Neural cell (in vitro differentiated cells): Measurements from ENCODE around the gene SDHAF2. TPM values are rescaled to one million over a fixed set of nuclear protein-coding genes. Genes with fewer than 3 reads are reported as not detected.

Experiments used
- H2AFZ ChIP-seq: fragments of 200-600, 300-800 bp; sonication (generic), shearing (Covaris generic); 2 replicates; pipeline ENCODE4 v1.6.0; 2014; ENCODE audit warnings: low read depth, mild to moderate bottlenecking, antibody characterized with exemption, low read length, moderate library complexity
- H3F3A ChIP-seq: fragments of 200-600 bp; shearing (Covaris generic); 2 replicates; pipeline ENCODE4 v1.6.1; 2016; ENCODE audit warnings: mild to moderate bottlenecking, moderate library complexity, mixed read lengths, antibody characterized with exemption, low read length; ENCODE audit not compliant: insufficient read depth, poor library complexity, severe bottlenecking
- H3K27ac ChIP-seq: fragments of 200-600, 300-800 bp; sonication (generic), shearing (Covaris generic); 2 replicates; pipeline ENCODE4 v1.5.1; 2014; ENCODE audit warnings: mild to moderate bottlenecking, low read length, moderate library complexity
- H3K27me3 ChIP-seq: fragments of 300-800, 200-600 bp; sonication (generic), shearing (Covaris generic); 2 replicates; pipeline ENCODE4 v1.6.0; 2014; ENCODE audit warnings: mild to moderate bottlenecking, low read depth, low read length, moderate library complexity; ENCODE audit not compliant: insufficient read depth
- H3K36me3 ChIP-seq: fragments of 300-800, 200-600 bp; sonication (generic), shearing (Covaris generic); 2 replicates; pipeline ENCODE4 v1.5.1; 2014; ENCODE audit warnings: mild to moderate bottlenecking, antibody characterized with exemption, low read length, moderate library complexity; ENCODE audit not compliant: insufficient read depth
- H3K4me2 ChIP-seq: fragments of 300-800, 200-600 bp; sonication (generic), shearing (Covaris generic); 2 replicates; pipeline ENCODE4 v1.6.0; 2014; ENCODE audit warnings: mild to moderate bottlenecking, low read length
- H3K4me3 ChIP-seq: fragments of 300-800, 200-600 bp; sonication (generic), shearing (Covaris generic); 2 replicates; pipeline ENCODE4 v1.5.1; 2014; ENCODE audit warnings: mild to moderate bottlenecking, low read length, moderate library complexity
- H3K79me2 ChIP-seq: fragments of 200-600 bp; shearing (Covaris generic); replicated peaks from 2 replicates; pipeline ENCODE4 v1.6.0; 2014; ENCODE audit warnings: mild to moderate bottlenecking, low read length, moderate library complexity; ENCODE audit not compliant: insufficient read depth
- H3K9ac ChIP-seq: fragments of 300-800, 200-600 bp; sonication (generic), shearing (Covaris generic); 2 replicates; pipeline ENCODE4 v1.6.1; 2016; ENCODE audit warnings: mild to moderate bottlenecking, low read length, mixed read lengths
- H3K9me2 ChIP-seq: fragments of 200-600 bp; shearing (Covaris generic); 2 replicates; pipeline ENCODE4 v1.6.1; 2016; ENCODE audit warnings: mild to moderate bottlenecking, low read length, mixed read lengths; ENCODE audit not compliant: insufficient read depth
- H3K9me3 ChIP-seq: fragments of 200-600, 300-800 bp; sonication (generic), shearing (Covaris generic); 2 replicates; pipeline ENCODE4 v1.6.1; 2016; ENCODE audit warnings: mild to moderate bottlenecking, mixed run types, low read length, moderate library complexity, mixed read lengths
- H4K20me1 ChIP-seq: fragments of 200-600 bp; shearing (Covaris generic); 2 replicates; pipeline ENCODE4 v1.6.1; 2016; ENCODE audit warnings: mild to moderate bottlenecking, mixed run types; ENCODE audit not compliant: insufficient read depth
- EP300 ChIP-seq: fragments of 450-650 bp; conservative IDR thresholded peaks from 2 replicates; pipeline ENCODE4 v1.6.1; 2014; ENCODE audit warnings: antibody characterized with exemption, mild to moderate bottlenecking, moderate library complexity; ENCODE audit not compliant: poor library complexity, severe bottlenecking
- EZH2 ChIP-seq: fragments of 200-600, 300-800 bp; shearing (Covaris generic), sonication (generic); IDR thresholded peaks from 2 replicates; pipeline ENCODE4 v1.6.1; 2014; ENCODE audit warnings: antibody characterized with exemption, low read length, borderline replicate concordance, mild to moderate bottlenecking; ENCODE audit not compliant: insufficient read depth, poor library complexity, severe bottlenecking
- MXI1 ChIP-seq: fragments of 450-650 bp; conservative IDR thresholded peaks from 2 replicates; pipeline ENCODE4 v1.6.1; 2014; ENCODE audit warnings: antibody characterized with exemption, mild to moderate bottlenecking; ENCODE audit not compliant: poor library complexity, severe bottlenecking
- POLR2AphosphoS5 ChIP-seq: IDR thresholded peaks from 2 replicates; pipeline ENCODE4 v1.6.1; 2012
- RAD21 ChIP-seq: fragments of 450-650 bp; conservative IDR thresholded peaks from 2 replicates; pipeline ENCODE4 v1.6.1; 2014; ENCODE audit warnings: antibody characterized with exemption, mild to moderate bottlenecking, moderate library complexity
- SMC3 ChIP-seq: fragments of 450-650 bp; conservative IDR thresholded peaks from 2 replicates; pipeline ENCODE4 v1.6.1; 2014; ENCODE audit warnings: antibody characterized with exemption, mild to moderate bottlenecking, moderate library complexity; ENCODE audit not compliant: poor library complexity
- TAF1 ChIP-seq: IDR thresholded peaks from 2 replicates; pipeline ENCODE4 v1.6.1; 2012; ENCODE audit warnings: low read depth
- polyA plus RNA-seq: library from polyadenylated mRNA; depleted of rRNA; stranded (reverse); fragments of >200 nt; gene quantifications from 2 replicates; pipeline ENCODE4 v1.2.3, GENCODE V29; 2014
- TF ChIP-seq, protein P1 (sequence below): fragments of 450-650 bp; IDR thresholded peaks from 2 replicates; pipeline ENCODE4 v1.5.1; 2014; ENCODE audit warnings: antibody characterized with exemption, mild to moderate bottlenecking, moderate library complexity; ENCODE audit not compliant: poor library complexity, severe bottlenecking
- TF ChIP-seq, protein P2 (sequence below): IDR thresholded peaks from 2 replicates; pipeline ENCODE4 v1.6.1; 2012; ENCODE audit warnings: borderline replicate concordance

SDHAF2 gene
- polyA plus RNA-seq, 1 donor from 2014 or later, result 54.5 TPM

DNA sequence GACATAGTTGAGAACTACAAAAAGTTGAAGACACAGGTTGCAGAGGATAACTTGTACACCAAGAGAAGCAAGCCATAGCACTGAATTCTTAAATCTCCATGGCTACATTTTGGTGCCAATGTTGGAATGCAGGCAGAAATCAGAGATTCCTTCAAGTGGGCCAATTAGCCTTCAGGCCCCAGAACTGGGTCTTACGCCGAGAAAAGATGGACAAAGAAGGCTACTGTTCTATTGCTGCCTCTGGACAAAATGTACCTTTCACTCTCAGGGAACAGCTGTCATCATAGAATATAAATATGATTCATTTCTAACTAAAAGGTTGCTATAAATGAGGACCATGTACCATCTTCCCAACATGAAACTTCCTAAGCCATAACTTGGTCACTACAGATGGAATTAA is 23.9 kb upstream of the SDHAF2 start:
- Histone ChIP-seq H3K79me2 (no peaks in the 10 kb centered on the region), H4K20me1 (no peaks in the 10 kb centered on the region), H2AFZ (no peak overlapping the region), H3K4me3 (no peak overlapping the region), H3K27ac (peak overlapping the region; percentile 26), H3K36me3 (peaks cover 8% of the 10 kb centered on the region), H3K9ac (no peak overlapping the region), H3K4me2 (peak overlapping the region; percentile 16), H3K9me2 (no peaks in the 10 kb centered on the region), H3F3A (peaks cover 5% of the 10 kb centered on the region), H3K9me3 (no peaks in the 10 kb centered on the region), H3K27me3 (no peaks in the 10 kb centered on the region)
- TF ChIP-seq RAD21, result no peak
- TF ChIP-seq EZH2, result no peak
- no peak for TF ChIP-seq TAF1
- TF ChIP-seq, protein P1, sequence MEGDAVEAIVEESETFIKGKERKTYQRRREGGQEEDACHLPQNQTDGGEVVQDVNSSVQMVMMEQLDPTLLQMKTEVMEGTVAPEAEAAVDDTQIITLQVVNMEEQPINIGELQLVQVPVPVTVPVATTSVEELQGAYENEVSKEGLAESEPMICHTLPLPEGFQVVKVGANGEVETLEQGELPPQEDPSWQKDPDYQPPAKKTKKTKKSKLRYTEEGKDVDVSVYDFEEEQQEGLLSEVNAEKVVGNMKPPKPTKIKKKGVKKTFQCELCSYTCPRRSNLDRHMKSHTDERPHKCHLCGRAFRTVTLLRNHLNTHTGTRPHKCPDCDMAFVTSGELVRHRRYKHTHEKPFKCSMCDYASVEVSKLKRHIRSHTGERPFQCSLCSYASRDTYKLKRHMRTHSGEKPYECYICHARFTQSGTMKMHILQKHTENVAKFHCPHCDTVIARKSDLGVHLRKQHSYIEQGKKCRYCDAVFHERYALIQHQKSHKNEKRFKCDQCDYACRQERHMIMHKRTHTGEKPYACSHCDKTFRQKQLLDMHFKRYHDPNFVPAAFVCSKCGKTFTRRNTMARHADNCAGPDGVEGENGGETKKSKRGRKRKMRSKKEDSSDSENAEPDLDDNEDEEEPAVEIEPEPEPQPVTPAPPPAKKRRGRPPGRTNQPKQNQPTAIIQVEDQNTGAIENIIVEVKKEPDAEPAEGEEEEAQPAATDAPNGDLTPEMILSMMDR, result no peak
- TF ChIP-seq POLR2AphosphoS5, result no peak
- TF ChIP-seq SMC3, result no peak
- no peak for TF ChIP-seq EP300
- no peak for TF ChIP-seq MXI1
- TF ChIP-seq, protein P2, sequence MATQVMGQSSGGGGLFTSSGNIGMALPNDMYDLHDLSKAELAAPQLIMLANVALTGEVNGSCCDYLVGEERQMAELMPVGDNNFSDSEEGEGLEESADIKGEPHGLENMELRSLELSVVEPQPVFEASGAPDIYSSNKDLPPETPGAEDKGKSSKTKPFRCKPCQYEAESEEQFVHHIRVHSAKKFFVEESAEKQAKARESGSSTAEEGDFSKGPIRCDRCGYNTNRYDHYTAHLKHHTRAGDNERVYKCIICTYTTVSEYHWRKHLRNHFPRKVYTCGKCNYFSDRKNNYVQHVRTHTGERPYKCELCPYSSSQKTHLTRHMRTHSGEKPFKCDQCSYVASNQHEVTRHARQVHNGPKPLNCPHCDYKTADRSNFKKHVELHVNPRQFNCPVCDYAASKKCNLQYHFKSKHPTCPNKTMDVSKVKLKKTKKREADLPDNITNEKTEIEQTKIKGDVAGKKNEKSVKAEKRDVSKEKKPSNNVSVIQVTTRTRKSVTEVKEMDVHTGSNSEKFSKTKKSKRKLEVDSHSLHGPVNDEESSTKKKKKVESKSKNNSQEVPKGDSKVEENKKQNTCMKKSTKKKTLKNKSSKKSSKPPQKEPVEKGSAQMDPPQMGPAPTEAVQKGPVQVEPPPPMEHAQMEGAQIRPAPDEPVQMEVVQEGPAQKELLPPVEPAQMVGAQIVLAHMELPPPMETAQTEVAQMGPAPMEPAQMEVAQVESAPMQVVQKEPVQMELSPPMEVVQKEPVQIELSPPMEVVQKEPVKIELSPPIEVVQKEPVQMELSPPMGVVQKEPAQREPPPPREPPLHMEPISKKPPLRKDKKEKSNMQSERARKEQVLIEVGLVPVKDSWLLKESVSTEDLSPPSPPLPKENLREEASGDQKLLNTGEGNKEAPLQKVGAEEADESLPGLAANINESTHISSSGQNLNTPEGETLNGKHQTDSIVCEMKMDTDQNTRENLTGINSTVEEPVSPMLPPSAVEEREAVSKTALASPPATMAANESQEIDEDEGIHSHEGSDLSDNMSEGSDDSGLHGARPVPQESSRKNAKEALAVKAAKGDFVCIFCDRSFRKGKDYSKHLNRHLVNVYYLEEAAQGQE, result no peak

DNA sequence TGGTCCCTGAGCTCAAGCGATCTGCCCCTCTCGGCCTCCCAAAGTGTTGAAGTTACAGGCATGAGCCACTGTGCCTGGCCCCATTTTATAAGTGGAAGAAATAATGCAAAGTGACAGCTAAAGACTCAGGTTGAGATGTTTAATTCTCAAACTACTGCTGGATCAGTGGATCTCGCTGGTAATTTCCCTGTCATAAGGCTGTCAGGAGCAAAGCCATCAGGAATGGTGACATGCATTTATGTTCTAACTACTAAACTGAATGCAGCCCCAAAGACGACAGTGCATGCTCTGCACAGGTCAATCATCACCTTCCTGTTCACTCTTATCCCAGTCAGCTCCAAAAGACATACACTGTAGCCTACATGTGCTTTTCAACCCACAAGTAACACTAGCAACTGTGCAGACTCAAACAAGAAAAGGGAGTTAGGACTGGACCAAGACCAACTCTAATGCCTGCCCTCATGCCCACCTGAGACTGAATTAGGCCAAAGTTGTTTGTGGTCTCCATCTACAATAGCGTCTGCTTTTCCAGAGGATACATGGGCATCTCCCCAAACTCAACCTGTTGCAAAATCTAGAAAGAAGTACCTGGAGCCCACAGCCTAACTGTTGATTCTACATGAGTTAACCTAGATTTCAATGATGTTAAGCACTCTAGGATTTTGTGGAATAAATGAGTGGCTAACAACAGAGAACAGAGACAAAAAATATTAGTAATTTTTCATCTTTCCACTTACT is 22.8 kb upstream of the SDHAF2 start:
- Histone ChIP-seq H3K79me2 (no peaks in the 10 kb centered on the region), H3K36me3 (peaks cover 8% of the 10 kb centered on the region), H3K4me3 (peak overlapping the region; percentile 35), H3K9me2 (no peaks in the 10 kb centered on the region), H3F3A (peaks cover 5% of the 10 kb centered on the region), H4K20me1 (no peaks in the 10 kb centered on the region), H3K4me2 (peak overlapping the region; percentile 12), H3K27ac (peak overlapping the region; percentile 48), H3K9ac (peak overlapping the region; percentile 1), H3K27me3 (no peaks in the 10 kb centered on the region), H2AFZ (no peak overlapping the region), H3K9me3 (no peaks in the 10 kb centered on the region)
- TF ChIP-seq, protein P2, result peak; percentile 65
- TF ChIP-seq TAF1 (no peak), EP300 (peak; percentile 93), RAD21 (no peak), SMC3 (no peak), EZH2 (no peak), POLR2AphosphoS5 (peak; percentile 78), MXI1 (peak; percentile 88)
- TF ChIP-seq, protein P1, result no peak
